ENCODE data around the gene RAPGEF3.

Gene RAPGEF3

DNA sequence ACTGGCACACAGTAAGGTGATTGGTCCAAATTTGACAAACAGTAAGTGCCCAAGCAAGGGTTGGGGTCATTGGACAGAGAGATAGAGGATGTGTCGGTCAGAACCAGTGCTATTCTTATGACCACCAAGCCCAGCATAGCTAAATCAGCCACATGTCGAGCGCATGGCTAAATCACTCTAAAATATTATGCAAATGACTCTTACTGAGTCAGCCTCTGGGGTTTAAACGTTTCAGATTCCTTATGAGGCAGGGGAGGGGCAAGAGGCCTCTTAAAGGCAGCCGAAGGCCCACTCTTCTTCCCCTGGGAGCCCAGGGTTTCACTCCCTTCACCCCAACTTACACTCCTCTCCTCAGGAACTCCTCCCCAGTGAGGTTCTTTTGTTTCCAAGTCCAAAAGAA lies 32.8 kb downstream of the RAPGEF3 start:
- in situ Hi-C loops (cut with HindIII; ENCODE audit: low sequenced_read_pairs): no loop called here

DNA sequence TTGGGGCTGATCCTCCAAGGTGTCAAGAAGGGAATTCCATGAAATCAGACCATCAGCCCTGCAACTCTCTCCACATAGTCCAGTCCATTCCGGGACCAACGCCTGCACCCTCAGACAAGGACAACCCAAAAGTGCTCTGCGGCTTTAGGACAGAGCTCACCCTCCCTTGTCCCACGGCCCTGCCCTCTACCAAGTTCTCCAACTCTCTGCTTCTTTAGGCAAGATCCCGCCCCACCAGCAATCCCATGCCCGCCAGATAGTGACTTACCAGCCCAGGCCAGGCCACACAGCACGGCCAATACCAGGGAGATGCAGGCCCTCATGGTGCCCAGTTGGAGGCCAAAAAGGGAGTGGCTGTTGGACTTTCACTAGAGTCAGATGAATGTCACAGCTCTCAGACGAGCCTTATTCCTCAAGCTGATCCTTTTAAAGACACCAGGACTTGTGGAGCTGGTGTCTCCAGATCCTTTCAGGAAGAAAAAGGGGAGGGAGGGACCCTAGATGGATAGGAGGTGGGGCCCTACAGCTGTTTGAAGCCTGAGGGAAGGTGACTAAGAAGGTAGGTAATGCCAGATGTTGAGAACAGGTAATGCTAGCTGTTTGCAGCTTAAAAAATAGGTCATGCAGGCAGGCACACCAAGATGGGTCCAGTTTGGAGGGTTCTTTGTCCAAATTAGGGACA lies 33.4 kb downstream of the RAPGEF3 start, which contains the start of gene ENDOU:
TSS of gene ENDOU (minus strand) at position 400 of the 682 bp plus-strand sequence. CDS start at position 323, 77 bp downstream.
- in situ Hi-C loops (cut with HindIII; ENCODE audit: low sequenced_read_pairs): no loop called here

GRCh38 chr12:47722941-47723631 lies 35.6 kb downstream of the RAPGEF3 start:
- in situ Hi-C loops (cut with HindIII; ENCODE audit: low sequenced_read_pairs): loop anchor here (5.0 kb wide), 2 partner anchors 59 to 94 kb away; partner anchors contain the start of gene HDAC7

GRCh38 chr12:47722136-47722834 lies 36.4 kb downstream of the RAPGEF3 start:
- in situ Hi-C loops (cut with HindIII; ENCODE audit: low sequenced_read_pairs): loop anchor here (5.0 kb wide), 2 partner anchors 60 to 95 kb away; partner anchors contain the start of gene HDAC7

DNA sequence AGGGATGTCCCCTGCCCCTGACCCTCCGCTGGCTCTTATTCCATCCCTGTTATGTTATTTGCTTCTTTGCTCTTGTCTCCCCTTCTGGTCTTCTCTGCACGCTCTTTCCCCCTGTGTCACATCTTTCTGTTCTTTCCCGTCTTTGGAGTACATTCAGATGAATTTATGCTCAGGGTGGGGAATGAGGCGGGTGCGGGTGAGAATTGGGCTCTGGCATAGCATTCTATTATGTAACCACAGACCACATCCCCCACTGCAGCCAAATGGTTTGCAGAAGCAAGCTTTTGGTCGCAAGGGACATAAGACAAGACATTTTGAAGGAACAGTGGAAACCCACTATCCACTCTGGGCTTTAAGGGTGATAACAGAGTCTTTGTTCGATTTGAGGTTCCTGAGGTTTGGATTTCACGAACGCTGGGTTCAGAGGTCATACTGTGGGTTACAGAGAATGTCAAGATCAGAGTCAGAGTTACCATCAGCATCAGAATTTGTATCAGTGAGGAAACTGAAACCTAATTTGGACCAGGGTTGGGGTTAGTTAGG lies 37.2 kb downstream of the RAPGEF3 start:
- in situ Hi-C loops (cut with HindIII; ENCODE audit: low sequenced_read_pairs): loop anchor here (5.0 kb wide), 2 partner anchors 61 to 96 kb away; partner anchors contain the start of gene HDAC7

DNA sequence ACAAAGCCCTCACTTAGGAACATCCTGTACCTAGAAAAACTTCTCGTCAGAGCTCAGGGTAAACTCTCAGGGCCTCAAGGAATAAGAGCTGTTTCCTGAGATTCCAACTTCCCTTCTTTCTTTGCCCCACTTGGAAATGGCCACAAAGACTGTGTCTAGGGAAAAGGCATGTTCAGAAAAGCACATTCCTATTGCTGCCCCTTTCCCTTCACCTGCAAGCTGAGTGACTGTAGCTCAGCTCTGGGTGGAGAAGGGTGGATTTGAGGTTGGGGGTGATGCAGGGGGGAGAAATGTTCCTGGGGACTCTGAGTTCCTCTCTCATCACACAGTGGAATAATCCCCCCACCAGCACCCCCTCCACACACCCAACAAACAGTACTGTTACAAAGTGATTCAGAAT lies 40.1 kb downstream of the RAPGEF3 start:
- in situ Hi-C loops (cut with HindIII; ENCODE audit: low sequenced_read_pairs): no loop called here

- in situ Hi-C loops (cut with HindIII; ENCODE audit: low sequenced_read_pairs): no loop called here
Observed at GRCh38 chr12:47717443-47718193, 41.1 kb downstream of the RAPGEF3 start.

GRCh38 chr12:47717046-47717442 lies 41.6 kb downstream of the RAPGEF3 start:
- in situ Hi-C loops (cut with HindIII; ENCODE audit: low sequenced_read_pairs): no loop called here

DNA sequence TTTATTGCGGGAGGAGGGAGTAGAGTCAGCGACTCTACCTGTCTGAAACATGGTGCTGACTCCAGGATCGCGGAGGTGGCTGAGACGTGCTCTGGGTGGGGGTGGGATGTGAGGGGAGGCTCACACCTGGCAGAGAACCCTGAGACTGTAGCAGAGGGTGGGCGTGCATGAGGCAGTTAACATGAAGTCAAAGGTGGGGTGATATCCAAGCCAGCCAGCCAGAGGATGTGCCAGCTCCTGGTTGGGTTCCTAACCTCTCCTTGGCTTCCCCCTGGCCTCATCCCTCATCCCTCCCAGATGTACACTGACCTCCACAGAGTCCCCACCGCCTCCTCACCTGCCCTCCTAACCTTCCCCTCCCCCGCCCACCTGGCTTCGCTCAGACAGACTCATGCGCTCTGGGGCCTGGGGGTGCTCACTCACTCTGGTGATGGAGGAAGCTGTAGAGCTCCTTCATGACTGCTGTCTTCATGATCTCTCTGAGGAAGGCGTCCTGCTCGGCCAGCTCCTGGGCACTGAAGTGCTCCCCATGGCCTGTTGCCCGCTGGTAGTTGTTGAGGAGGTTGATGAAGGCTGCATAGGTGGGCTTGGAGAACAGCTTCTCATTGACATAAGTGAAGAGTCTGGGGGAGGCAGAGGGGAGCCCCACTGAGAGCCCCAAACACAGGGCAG lies 42.7 kb downstream of the RAPGEF3 start:
- in situ Hi-C loops (cut with HindIII; ENCODE audit: low sequenced_read_pairs): no loop called here

DNA sequence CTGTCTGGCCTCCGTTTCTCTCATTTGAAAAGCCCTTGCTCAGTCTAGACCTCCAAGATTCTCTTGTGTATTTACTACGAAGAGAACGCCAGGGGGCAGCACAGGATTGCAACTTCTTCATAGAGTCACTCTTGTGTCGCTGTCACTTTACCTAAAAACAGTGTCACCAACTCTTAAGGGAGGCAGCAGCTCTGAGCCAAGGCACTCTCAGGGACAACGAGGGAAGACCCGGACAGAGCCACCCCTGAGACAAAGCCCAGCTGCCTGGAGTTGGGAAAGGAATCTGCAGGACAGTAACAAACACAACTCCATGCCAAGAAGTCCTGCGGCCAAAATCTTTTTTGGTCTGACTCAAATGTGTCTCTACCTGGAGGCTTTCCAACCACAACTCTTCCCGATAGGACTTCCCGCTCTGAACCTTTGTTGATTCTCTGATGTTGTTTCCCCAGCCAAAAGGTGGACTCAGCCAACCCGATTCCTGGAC lies 43.2 kb downstream of the RAPGEF3 start:
- in situ Hi-C loops (cut with HindIII; ENCODE audit: low sequenced_read_pairs): no loop called here

- in situ Hi-C loops (cut with HindIII; ENCODE audit: low sequenced_read_pairs): no loop called here
Observed at GRCh38 chr12:47714826-47715386, 43.8 kb downstream of the RAPGEF3 start.

- in situ Hi-C loops (cut with HindIII; ENCODE audit: low sequenced_read_pairs): no loop called here
Observed at GRCh38 chr12:47712171-47712570, 46.5 kb downstream of the RAPGEF3 start.

- in situ Hi-C loops (cut with HindIII; ENCODE audit: low sequenced_read_pairs): no loop called here
Observed at GRCh38 chr12:47711448-47711847, 47.2 kb downstream of the RAPGEF3 start.

- in situ Hi-C loops (cut with HindIII; ENCODE audit: low sequenced_read_pairs): no loop called here
Observed at GRCh38 chr12:47710278-47710677, 48.4 kb downstream of the RAPGEF3 start.

DNA sequence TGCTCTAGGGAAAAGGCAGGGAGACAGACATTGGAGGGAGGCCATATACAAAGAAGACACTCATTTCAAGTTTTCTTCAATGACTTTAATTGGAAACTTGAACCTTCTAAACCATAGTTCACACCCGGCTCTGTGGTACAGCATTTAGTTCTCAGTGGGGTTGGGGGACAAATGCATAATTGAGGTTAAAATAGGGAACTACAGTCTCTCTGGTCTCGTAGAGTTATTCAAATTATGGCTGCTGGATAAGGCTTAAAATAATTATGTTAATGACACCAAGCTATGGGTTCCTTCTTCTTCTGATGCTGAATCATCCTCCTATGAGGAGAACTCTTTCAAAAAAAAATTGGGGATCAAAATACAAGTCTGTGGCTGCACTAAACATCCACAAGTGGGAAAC lies 49.0 kb downstream of the RAPGEF3 start:
- in situ Hi-C loops (cut with HindIII; ENCODE audit: low sequenced_read_pairs): loop anchor here (5.0 kb wide), 1 partner anchor 92 kb away; no protein-coding TSS in a partner anchor

DNA sequence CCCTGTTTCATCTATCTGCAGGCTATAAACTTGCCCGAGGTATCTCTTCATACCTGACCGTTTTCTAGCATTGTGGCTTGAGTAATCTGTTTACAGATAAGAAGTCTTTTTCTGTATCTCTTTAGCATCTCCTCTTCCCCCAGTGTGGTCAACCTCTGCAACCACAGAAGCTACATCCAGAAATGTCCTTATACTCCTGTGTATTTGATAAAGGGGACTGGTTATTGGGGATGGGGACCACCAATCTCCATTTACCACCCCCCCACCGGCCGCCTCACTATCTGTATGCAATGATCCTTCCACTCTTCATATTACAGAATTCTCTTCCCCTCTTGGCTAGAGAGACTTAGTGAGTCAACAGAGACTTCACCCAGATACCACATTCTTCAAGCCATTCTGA lies 49.4 kb downstream of the RAPGEF3 start:
- in situ Hi-C loops (cut with HindIII; ENCODE audit: low sequenced_read_pairs): loop anchor here (5.0 kb wide), 1 partner anchor 92 kb away; no protein-coding TSS in a partner anchor

GRCh38 chr12:47707905-47708543 lies 50.7 kb downstream of the RAPGEF3 start:
- in situ Hi-C loops (cut with HindIII; ENCODE audit: low sequenced_read_pairs): loop anchor here (5.0 kb wide), 1 partner anchor 91 kb away; no protein-coding TSS in a partner anchor

- in situ Hi-C loops (cut with HindIII; ENCODE audit: low sequenced_read_pairs): loop anchor here (5.0 kb wide), 1 partner anchor 90 kb away; no protein-coding TSS in a partner anchor
Observed at GRCh38 chr12:47707355-47707754, 51.3 kb downstream of the RAPGEF3 start.

Measured in endothelial cell of hepatic sinusoid (primary cell).